Esophagus muscularis mucosa (tissue), 4 donors: Measurements from ENCODE around the gene CCDC88C. TPM values are rescaled to one million over a fixed set of nuclear protein-coding genes. Genes with fewer than 3 reads are reported as not detected.

ENCODE experiments used
- DNase-seq: peaks from one replicate; pipeline ENCODE4 v3.0.0-alpha.2; 2017; ENCODE audit errors: extremely low spot score
- H3K27ac ChIP-seq, 4 donors: fragments of 200-600 bp; sonication (generic); replicated peaks in 1 of 4; 1 replicate in 3 of 4; 2 replicates in 1 of 4; pipeline ENCODE4 v1.5.1; 2016 to 2019; ENCODE audit warnings: mild to moderate bottlenecking in 1 of 4
- H3K27me3 ChIP-seq, 4 donors: fragments of 200-600 bp; sonication (generic); one replicate each; pipeline versions ENCODE4 v1.5.1 to v1.6.0; 2016 to 2019
- H3K36me3 ChIP-seq, 4 donors: fragments of 200-600 bp; sonication (generic); one replicate each; pipeline ENCODE4 v1.5.1; 2016 to 2019
- H3K4me1 ChIP-seq, 4 donors: fragments of 200-600 bp; sonication (generic); one replicate each; pipeline ENCODE4 v1.5.1; 2016 to 2019
- H3K4me3 ChIP-seq, 4 donors: fragments of 200-600 bp; sonication (generic); 1 replicate in 2 of 4; 2 replicates in 2 of 4; pipeline ENCODE4 v1.5.1; 2016 to 2019; ENCODE audit warnings: mild to moderate bottlenecking in 4 of 4, moderate library complexity in 1 of 4
- H3K9me3 ChIP-seq, 4 donors: fragments of 200-600 bp; sonication (generic); 1 replicate in 3 of 4; 2 replicates in 1 of 4; pipeline ENCODE4 v1.5.1; 2016 to 2019
- CTCF ChIP-seq, 3 experiments: fragments of 200-600 bp in 2 of 3; fragments of 450-650 bp in 1 of 3; sonication (generic) in 2 of 3; IDR thresholded peaks; one replicate each; pipeline ENCODE4 v1.5.1; 2017 to 2019; ENCODE audit warnings: antibody characterized with exemption in 3 of 3, mild to moderate bottlenecking in 2 of 3, moderate library complexity in 1 of 3
- EP300 ChIP-seq: sonication (generic); formaldehyde crosslinking; IDR thresholded peaks from one replicate; pipeline ENCODE4 v1.6.1; 2017; ENCODE audit warnings: antibody characterized with exemption
- POLR2A ChIP-seq: fragments of 450-650 bp; IDR thresholded peaks from one replicate; pipeline ENCODE4 v1.6.1; 2017; ENCODE audit warnings: antibody characterized with exemption, moderate library complexity, mild to moderate bottlenecking, low read depth
- POLR2AphosphoS5 ChIP-seq, 2 donors: sonication (generic); formaldehyde crosslinking; IDR thresholded peaks; one replicate each; pipeline ENCODE4 v1.6.1; 2017; ENCODE audit warnings: antibody characterized with exemption in 2 of 2
- WGBS: methylation state at CpG from one replicate; pipeline ENCODE4 v1.1.5; 2018; 5-methylcytosine and 5-hydroxymethylcytosine counted together
- intact Hi-C: fragments of 100-400 bp; cut with DNase I; formaldehyde crosslinking; loops from one replicate; pipeline ENCODE4 v1.15.1; 2023
- total RNA-seq, 4 donors: library from RNA; depleted of rRNA; stranded (reverse); fragments of >200 nt; gene quantifications; one replicate each; pipeline versions ENCODE4 v1.1.0 to v1.2.1, GENCODE V29; 2016

CCDC88C gene
- total RNA-seq, 4 donors from 2014 or later: 4.2 to 6.3 (median 5.6) TPM

- TF ChIP-seq POLR2AphosphoS5 (IDR thresholded peaks at IDR 0.05) (no peak), POLR2A (no peak), CTCF (IDR thresholded peaks at IDR 0.05) (no peak), EP300 (no peak)
- DNase-seq: no peak
- Histone ChIP-seq H3K27ac (no peak overlapping the region), H3K27me3 (no peaks in the 10 kb centered on the region), H3K36me3 (peaks cover 4 to 88% (median 59%) of the 10 kb centered on the region in 4 donors), H3K4me3 (no peak overlapping the region), H3K4me1 (peaks cover 1 to 8% (median 4%) of the 10 kb centered on the region in 4 donors), H3K9me3 (no peaks in the 10 kb centered on the region)
- intact Hi-C loops: no loop called here
- 97% methylated on average over 7 of the region's 7 CpGs for WGBS
These were observed 192.6 kb downstream of the CCDC88C start for GRCh38 chr14:91225025-91225424.

- peaks cover 8 to 18% (median 12%) of the 10 kb centered on the region in 4 donors for H3K4me1 ChIP-seq
- no peak overlapping the region for H3K27ac ChIP-seq
- no peak overlapping the region for H3K4me3 ChIP-seq
- no peaks in the 10 kb centered on the region for H3K9me3 ChIP-seq
- TF ChIP-seq POLR2A (no peak), CTCF (IDR thresholded peaks at IDR 0.05) (no peak), POLR2AphosphoS5 (IDR thresholded peaks at IDR 0.05) (no peak), EP300 (no peak)
- peaks cover 4 to 92% (median 60%) of the 10 kb centered on the region in 4 donors for H3K36me3 ChIP-seq
- no peaks in the 10 kb centered on the region for H3K27me3 ChIP-seq
- intact Hi-C loops: no loop called here
- no peak for DNase-seq
- WGBS: 86% methylated on average over 1 of the region's 1 CpG
These were observed 194.4 kb downstream of the CCDC88C start for GRCh38 chr14:91223028-91223783.

Other genes with a start within 250 kb of the CCDC88C start
- gene GPR68, start 173.1 kb downstream of the CCDC88C start, total RNA-seq: 1 to 10 TPM; 1.3 to 9.1 (median 5.4) TPM
- 10 to 100 TPM; 60.2 to 78.5 (median 70.4) TPM for gene PPP4R3A, start 92.5 kb upstream of the CCDC88C start, total RNA-seq